OCI-M1 (cell line): Measurements from ENCODE around the gene FNBP1L.

Source experiments
- DNase-seq: peaks from one replicate; lab custom pipeline; 2025; lab: John Stamatoyannopoulos, UW

Gene FNBP1L

DNA sequence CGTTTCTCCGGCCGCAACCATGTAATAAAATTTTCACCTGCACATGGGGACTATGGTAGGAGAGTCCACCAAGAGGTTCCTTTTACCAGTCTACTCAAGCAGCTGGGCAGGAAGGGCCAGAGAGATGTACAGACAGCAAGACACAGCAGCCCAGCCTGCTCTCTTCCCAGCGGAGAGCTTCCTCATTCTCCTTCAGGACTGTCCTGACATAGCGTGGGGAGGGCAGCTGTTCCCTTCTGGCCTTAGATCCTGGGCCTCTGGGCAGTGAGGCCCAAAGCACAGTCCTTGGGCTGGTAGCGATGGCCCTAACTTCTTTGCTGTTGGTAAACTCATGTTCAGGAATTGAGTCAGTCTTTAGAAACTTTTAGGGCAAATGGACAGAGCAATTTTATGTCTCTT is 144.6 kb downstream of the FNBP1L start:
- DNase-seq = no peak

DNA sequence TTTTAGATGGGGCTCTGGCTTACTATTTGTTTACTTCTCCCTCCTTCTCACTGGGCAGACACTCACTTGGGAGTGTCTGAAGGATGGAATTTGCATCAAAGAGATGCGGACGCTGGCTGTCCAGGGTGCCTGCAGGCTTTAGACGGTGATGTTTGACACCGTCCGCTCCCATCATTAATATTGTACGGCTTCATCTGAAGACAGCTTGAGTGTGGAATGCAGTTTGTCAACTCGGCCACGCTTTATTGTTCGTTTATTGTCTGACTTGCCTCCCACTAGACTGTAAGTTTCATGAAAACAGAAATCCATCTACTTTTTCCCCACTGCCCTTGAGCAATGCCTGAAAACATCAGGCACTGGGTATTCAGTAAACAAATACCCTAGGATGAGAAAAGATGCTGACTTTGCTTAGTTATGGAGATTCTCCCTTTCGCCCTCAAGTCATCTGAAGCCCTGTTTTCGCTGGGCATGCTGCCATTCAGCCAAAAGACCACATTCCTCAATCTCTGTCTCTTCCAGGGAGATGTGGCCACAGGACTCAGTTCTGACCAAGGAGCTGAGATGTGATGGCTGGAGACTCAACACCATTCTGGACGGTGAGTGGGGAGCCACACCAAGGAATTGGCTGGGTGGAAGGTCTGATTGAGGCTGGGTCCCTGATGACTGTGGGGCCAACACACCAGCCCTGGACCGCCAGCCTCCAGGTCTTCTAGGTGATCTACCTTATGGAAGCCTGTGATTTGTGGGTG is 146.1 kb downstream of the FNBP1L start:
- DNase-seq = no peak

DNA sequence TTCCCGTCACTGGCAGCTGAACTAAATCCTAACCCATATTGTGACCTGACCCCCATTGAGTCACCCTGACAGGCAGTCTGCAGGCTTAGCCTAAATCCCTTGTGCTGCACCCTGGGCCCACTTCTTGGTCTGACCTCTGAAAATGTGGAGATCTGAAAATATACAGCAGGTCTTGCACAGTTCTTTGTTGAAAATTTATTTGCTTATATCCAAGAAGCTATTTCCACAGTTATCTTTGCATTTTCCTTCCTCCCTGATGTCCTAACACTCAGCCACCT is 146.6 kb downstream of the FNBP1L start:
- no peak for DNase-seq

- DNase-seq = no peak
Measured at GRCh38 chr1:93595266-93595665, 147.3 kb downstream of the FNBP1L start.

GRCh38 chr1:93595743-93596142 is 147.8 kb downstream of the FNBP1L start:
- DNase-seq = no peak

DNA sequence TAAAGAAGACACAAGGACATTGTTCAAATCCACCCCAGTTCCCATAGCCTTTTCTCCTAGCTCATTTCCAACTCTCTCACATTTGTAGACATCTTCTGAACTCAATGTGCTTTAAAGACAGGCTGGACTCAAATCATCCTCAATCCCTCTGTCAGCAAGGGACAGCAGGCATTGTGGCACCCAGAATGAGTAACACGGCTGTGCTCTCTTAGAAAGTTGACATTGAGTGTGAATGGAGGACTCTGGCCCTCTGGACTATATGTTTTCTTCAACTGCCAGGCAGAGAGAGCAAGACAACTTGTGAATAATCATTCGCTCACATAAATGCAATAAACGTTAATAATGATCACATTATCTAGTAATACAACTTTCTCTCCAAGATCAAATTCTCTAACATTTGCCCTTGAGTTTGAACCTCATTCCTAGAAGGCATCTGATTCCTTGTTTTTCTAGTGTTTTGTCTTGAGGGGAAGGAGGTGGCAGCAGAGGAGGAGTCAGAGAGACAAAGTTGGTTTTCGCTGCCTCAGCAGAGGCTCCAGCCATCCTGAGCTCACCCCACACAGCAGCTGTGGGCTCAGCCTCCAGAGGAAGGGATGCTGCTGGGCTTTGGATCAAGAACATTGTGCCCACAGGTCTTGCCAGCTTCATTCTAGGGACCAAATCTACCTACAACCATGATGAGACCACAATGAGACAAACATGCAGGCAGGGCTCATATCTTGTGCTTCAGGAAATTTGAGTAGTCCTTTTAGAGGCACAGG is 148.6 kb downstream of the FNBP1L start:
- no peak for DNase-seq

GRCh38 chr1:93597709-93598108 is 149.8 kb downstream of the FNBP1L start:
- no peak for DNase-seq

DNA sequence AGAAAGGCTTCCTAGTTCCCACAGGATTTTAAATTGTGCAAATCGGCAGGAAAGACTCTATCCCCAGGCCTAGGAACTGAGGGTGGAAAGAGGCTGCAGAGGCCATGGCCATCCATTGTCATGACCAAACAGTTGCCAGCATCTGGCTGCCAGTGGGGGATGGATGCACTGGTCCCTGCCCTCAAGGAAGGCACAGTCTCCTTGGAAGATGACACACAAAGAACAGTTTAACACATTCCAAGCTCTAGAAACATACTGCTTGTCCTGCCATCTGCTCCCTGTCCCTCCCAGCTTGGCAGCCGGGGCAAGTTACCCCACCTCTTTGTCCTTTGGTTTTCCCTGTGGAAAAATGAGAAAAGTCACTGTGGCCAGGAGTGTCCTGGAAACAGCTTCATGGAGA is 150.5 kb downstream of the FNBP1L start:
- DNase-seq = no peak

DNA sequence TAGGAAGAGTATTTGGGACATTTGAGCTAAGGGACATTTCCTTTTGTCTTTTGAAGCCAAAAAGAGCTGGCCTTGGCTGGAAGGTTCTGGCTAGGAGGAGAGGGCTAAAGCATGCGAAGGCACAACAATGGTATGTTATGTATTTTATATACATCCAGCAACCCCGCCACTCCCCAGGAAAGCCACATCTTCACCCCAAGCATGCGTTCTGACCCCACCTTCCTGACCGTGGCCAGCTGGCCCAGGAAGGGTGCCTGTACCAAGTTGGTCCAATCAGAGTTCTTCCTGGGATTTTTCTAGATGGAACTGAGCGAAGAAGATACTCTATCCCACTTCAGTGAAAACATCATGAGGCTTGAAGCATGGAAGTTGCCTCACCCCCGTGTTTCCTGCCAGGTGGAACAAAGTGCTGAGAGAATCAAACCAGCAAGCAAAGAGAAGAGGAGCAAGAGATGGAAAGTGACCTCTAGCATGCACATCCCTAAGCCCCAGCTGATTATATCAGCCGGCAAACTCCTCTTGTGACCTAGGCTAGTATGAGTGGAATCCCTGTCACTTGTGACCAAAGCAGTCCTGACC is 151.0 kb downstream of the FNBP1L start:
- DNase-seq = no peak

DNA sequence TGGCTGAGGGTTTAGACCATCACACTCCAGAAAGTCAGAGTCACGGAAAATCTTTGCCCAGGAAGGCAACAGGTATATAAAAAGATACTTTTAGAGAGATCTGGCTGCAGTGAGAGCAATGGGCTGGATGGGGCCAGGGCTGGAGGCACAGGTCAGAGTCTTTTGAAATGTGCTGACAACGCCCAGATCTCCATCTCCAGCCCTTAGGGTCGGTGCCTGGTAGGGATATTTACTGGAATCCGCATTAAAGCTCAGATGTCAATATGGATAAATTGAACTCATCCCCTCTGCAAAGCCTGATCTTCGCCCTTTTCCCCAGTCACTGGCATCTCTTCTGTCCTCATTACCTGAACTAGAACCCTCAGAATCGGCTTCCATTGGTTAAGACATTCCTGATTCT is 151.6 kb downstream of the FNBP1L start:
- no peak for DNase-seq

- DNase-seq = no peak
Measured at GRCh38 chr1:93600663-93601062, 152.7 kb downstream of the FNBP1L start.

DNA sequence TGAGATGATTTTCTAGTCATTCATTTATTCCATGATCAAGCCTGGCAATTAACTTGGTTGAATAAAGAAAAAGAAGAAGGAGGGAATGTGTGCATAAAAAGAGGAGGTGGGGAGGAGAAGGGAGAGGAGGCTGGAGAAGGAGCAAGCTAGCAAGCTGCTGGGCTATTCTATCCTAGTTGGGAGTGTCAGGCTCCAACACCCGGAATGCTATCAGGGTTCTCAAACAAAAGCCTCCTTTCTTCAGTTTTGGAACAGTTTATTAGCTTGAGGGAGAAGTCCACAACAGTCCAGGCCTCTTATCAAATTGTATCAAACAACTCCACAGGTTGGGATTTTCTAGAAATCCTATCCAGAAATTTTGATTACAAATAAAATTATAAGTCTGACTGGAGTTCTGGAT is 153.8 kb downstream of the FNBP1L start:
- no peak for DNase-seq

GRCh38 chr1:93602101-93602500 is 154.2 kb downstream of the FNBP1L start:
- DNase-seq = no peak

- DNase-seq = no peak
Measured at GRCh38 chr1:93603106-93603505, 155.2 kb downstream of the FNBP1L start.

DNA sequence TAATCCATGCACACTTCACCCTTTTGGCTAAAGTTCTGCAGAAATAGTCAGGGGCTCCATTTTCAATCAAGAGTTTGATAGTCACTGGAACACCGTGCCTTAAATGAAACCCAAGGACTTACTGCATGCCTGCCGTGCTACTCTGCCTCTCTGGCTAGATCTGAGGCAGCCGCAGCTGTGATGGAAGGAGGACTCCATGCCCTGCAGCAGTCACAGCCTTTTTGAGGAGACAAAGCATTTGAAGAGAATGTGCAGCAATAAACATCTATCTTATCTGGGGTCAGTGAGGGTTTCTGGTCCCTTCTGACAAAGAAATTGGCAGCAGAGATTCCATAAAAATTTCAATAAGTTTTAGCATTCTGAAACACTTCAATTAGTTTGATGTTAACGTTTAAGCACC is 155.7 kb downstream of the FNBP1L start:
- no peak for DNase-seq
